SKM-1 treated with dmso at 0.1 percent for 144 hours (cell line): Measurements from ENCODE around the gene ZCCHC14.
"Not testable (repeated sequence)": the region's sequence is repeated elsewhere in the genome, so short reads cannot be mapped to it uniquely, and the experiment has no call there.

Source experiments
- DNase-seq: peaks from one replicate; lab custom pipeline; 2025; ENCODE audit not compliant: unreplicated experiment; lab: John Stamatoyannopoulos, UW

ZCCHC14 gene

GRCh38 chr16:87525352-87525751 lies 32.5 kb upstream of the ZCCHC14 start:
- no peak for DNase-seq

- DNase-seq, result no peak
These were observed 31.6 kb upstream of the ZCCHC14 start for GRCh38 chr16:87524407-87524806.

GRCh38 chr16:87523605-87524004 lies 30.8 kb upstream of the ZCCHC14 start:
- not testable (repeated sequence) for DNase-seq

- not testable (repeated sequence) for DNase-seq
These were observed 28.9 kb upstream of the ZCCHC14 start for GRCh38 chr16:87521764-87522163.

GRCh38 chr16:87519170-87519569 lies 26.3 kb upstream of the ZCCHC14 start:
- not testable (repeated sequence) for DNase-seq

GRCh38 chr16:87518430-87519051 lies 25.7 kb upstream of the ZCCHC14 start:
- DNase-seq, result not testable (repeated sequence)

- not testable (repeated sequence) for DNase-seq
These were observed 25.0 kb upstream of the ZCCHC14 start for GRCh38 chr16:87517610-87518429.

GRCh38 chr16:87516361-87516760 lies 23.5 kb upstream of the ZCCHC14 start:
- no peak for DNase-seq

GRCh38 chr16:87515475-87516330 lies 22.9 kb upstream of the ZCCHC14 start:
- DNase-seq, result no peak

- not testable (repeated sequence) for DNase-seq
These were observed 17.0 kb upstream of the ZCCHC14 start for GRCh38 chr16:87509778-87510177.

GRCh38 chr16:87507351-87508069 lies 14.7 kb upstream of the ZCCHC14 start:
- DNase-seq, result no peak

GRCh38 chr16:87506423-87507350 lies 13.9 kb upstream of the ZCCHC14 start:
- no peak for DNase-seq

GRCh38 chr16:87505834-87506233 lies 13.0 kb upstream of the ZCCHC14 start:
- no peak for DNase-seq

- DNase-seq, result not testable (repeated sequence)
These were observed 10.6 kb upstream of the ZCCHC14 start for GRCh38 chr16:87503232-87503937.

GRCh38 chr16:87502308-87502969 lies 9.6 kb upstream of the ZCCHC14 start:
- no peak for DNase-seq

- no peak for DNase-seq
These were observed 8.3 kb upstream of the ZCCHC14 start for GRCh38 chr16:87501117-87501516.

GRCh38 chr16:87499189-87499486 lies 6.3 kb upstream of the ZCCHC14 start:
- no peak for DNase-seq

GRCh38 chr16:87498324-87499188 lies 5.7 kb upstream of the ZCCHC14 start:
- DNase-seq, result no peak
